ENCODE measurements around the gene TRIM44.

GRCh38 chr11:35639591-35640179 lies 22.9 kb upstream of the TRIM44 start:
- TF ChIP-seq, protein P1, sequence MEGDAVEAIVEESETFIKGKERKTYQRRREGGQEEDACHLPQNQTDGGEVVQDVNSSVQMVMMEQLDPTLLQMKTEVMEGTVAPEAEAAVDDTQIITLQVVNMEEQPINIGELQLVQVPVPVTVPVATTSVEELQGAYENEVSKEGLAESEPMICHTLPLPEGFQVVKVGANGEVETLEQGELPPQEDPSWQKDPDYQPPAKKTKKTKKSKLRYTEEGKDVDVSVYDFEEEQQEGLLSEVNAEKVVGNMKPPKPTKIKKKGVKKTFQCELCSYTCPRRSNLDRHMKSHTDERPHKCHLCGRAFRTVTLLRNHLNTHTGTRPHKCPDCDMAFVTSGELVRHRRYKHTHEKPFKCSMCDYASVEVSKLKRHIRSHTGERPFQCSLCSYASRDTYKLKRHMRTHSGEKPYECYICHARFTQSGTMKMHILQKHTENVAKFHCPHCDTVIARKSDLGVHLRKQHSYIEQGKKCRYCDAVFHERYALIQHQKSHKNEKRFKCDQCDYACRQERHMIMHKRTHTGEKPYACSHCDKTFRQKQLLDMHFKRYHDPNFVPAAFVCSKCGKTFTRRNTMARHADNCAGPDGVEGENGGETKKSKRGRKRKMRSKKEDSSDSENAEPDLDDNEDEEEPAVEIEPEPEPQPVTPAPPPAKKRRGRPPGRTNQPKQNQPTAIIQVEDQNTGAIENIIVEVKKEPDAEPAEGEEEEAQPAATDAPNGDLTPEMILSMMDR (IDR thresholded peaks at IDR 0.05) = no peak
- TF ChIP-seq POLR2A (IDR thresholded peaks at IDR 0.05) = no peak

Measured in thyroid gland (tissue), 4 donors.